HepG2 (cell line): ENCODE results near the gene CPNE5.

Source experiments
- CTCF ChIP-seq: sonication (generic); formaldehyde crosslinking; IDR thresholded peaks from 2 replicates; pipeline ENCODE4 v1.5.0; 2020; ENCODE audit warnings: mild to moderate bottlenecking, missing genetic modification reagents, moderate library complexity
- EP300 ChIP-seq, 3 experiments: sonication (generic) in 1 of 3; formaldehyde crosslinking in 1 of 3; IDR thresholded peaks; 2 replicates each; pipeline versions ENCODE4 v1.5.1 to v1.6.1; 2011 to 2020; ENCODE audit warnings: low read depth in 2 of 3, low read length in 2 of 3, borderline replicate concordance in 1 of 3, improper control_type of control experiment in 1 of 3, mild to moderate bottlenecking in 1 of 3, missing genetic modification reagents in 1 of 3, moderate library complexity in 1 of 3
- HOXD1 ChIP-seq: sonication (generic); formaldehyde crosslinking; IDR thresholded peaks from 2 replicates; pipeline ENCODE4 v1.5.0; 2020; ENCODE audit warnings: missing genetic modification reagents
- KLF13 ChIP-seq: sonication (generic); formaldehyde crosslinking; IDR thresholded peaks from 2 replicates; pipeline ENCODE4 v1.4.0; 2020; ENCODE audit warnings: mild to moderate bottlenecking, missing genetic modification reagents
- NR2C2 ChIP-seq: sonication (generic); formaldehyde crosslinking; IDR thresholded peaks from 2 replicates; pipeline ENCODE4 v1.4.0; 2020; ENCODE audit warnings: missing genetic modification reagents, mild to moderate bottlenecking, moderate library complexity, borderline replicate concordance
- POLR2A ChIP-seq, 2 experiments: IDR thresholded peaks; 2 replicates each; pipeline ENCODE4 v1.6.1; 2011; ENCODE audit warnings: low read depth in 2 of 2, low read length in 2 of 2, mild to moderate bottlenecking in 1 of 2, moderate library complexity in 1 of 2; ENCODE audit not compliant: insufficient read depth in 1 of 2
- RNF2 ChIP-seq: fragments of 450-650 bp; conservative IDR thresholded peaks from 2 replicates; pipeline ENCODE4 v1.6.1; 2016; ENCODE audit warnings: low read depth
- STAG1 ChIP-seq: sonication (generic); formaldehyde crosslinking; IDR thresholded peaks from 2 replicates; pipeline ENCODE4 v1.4.0; 2020; ENCODE audit warnings: missing genetic modification reagents
- ZNF274 ChIP-seq: sonication (generic); formaldehyde crosslinking; IDR thresholded peaks from 2 replicates; pipeline ENCODE4 v1.5.1; 2020; ENCODE audit warnings: mild to moderate bottlenecking, missing genetic modification reagents
- ZNF557 ChIP-seq: sonication (generic); formaldehyde crosslinking; IDR thresholded peaks from 2 replicates; pipeline ENCODE4 v1.4.0; 2020; ENCODE audit warnings: missing genetic modification reagents

DNA sequence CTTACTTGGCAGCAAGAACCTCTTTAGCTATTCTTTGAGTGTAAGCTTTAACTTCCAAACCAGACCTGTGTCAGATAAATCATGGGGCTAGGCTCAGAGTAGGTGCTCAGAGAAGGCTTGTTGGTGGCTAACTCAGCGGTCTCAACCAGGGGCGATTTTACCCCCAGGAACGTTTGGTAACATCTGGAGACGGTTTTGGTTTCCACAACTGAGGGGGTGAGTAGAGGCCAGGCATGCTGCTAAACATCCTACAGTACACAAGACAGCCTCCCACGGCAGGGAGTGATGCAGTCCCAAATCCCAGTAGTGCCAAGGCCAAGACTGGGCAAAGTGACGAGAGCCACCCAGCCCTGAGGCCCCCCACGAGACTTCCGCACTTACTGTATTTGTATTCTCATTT, 82.5 kb downstream of the CPNE5 start:
- TF ChIP-seq CTCF, result no peak
- TF ChIP-seq STAG1 (CRISPR knock-in tag), result no peak
- no peak for TF ChIP-seq NR2C2 (CRISPR knock-in tag)
- no peak for TF ChIP-seq ZNF274 (CRISPR knock-in tag)
- no peak for TF ChIP-seq RNF2
- no peak for TF ChIP-seq KLF13
- no peak for TF ChIP-seq HOXD1
- TF ChIP-seq ZNF557 (CRISPR knock-in tag), result no peak
- TF ChIP-seq EP300 (IDR thresholded peaks at IDR 0.05; ENCODE audit: low read depth in 2 of 2, low read length in 2 of 2), result no peak
- TF ChIP-seq EP300 (CRISPR knock-in tag; IDR thresholded peaks at IDR 0.05; ENCODE audit: borderline replicate concordance), result no peak
- no peak for TF ChIP-seq POLR2A (IDR thresholded peaks at IDR 0.05; ENCODE audit: insufficient read depth in 1 of 2, low read depth in 2 of 2, low read length in 2 of 2)
